ENCODE results near the gene SYT6. TPM values are rescaled to one million over a fixed set of nuclear protein-coding genes. Genes with fewer than 3 reads are reported as not detected.

SYT6 gene
- total and polyA plus RNA-seq, 4 donors = 0.01 to 4.2 TPM; not detected in 2

- H3K9me3 ChIP-seq (ENCODE audit: control insufficient read depth in 4 of 4, insufficient read depth in 3 of 4, low read length in 3 of 4) = no peaks in the 10 kb centered on the region
- 89 to 93% methylated on average over 4 of the region's 4 CpGs for WGBS, 2 donors
- no peak for ATAC-seq (ENCODE audit: insufficient read depth, low FRiP score)
These were observed 54.4 kb downstream of the SYT6 start for GRCh38 chr1:114099268-114099667.

GRCh38 chr1:114097109-114097508, 56.6 kb downstream of the SYT6 start:
- Histone ChIP-seq H3K4me3 (no peak overlapping the region), H3K27ac (ENCODE audit: low read depth in 1 of 2, low read length in 1 of 2) (no peak overlapping the region), H3K36me3 (ENCODE audit: control insufficient read depth in 4 of 4, insufficient read depth in 4 of 4, low read length in 4 of 4) (peaks cover 0 to 6% (median 1%) of the 10 kb centered on the region in 4 donors), H3K4me1 (ENCODE audit: control insufficient read depth in 5 of 5, insufficient read depth in 5 of 5, low read length in 5 of 5) (peaks cover 0 to 33% (median 14%) of the 10 kb centered on the region in 5 donors), H3K27me3 (ENCODE audit: control insufficient read depth in 3 of 3, insufficient read depth in 3 of 3, low read length in 2 of 3) (no peaks in the 10 kb centered on the region), H3K9me3 (ENCODE audit: control insufficient read depth in 4 of 4, insufficient read depth in 3 of 4, low read length in 3 of 4) (no peaks in the 10 kb centered on the region), H3K9ac (ENCODE audit: insufficient read depth in 1 of 2, low read length in 2 of 2) (no peak overlapping the region)
- ATAC-seq (ENCODE audit: insufficient read depth, low FRiP score) (no peak), DNase-seq (no peak)
- 90 to 93% methylated on average over 3 of the region's 3 CpGs for WGBS, 2 donors
- no peak for TF ChIP-seq CTCF (IDR thresholded peaks at IDR 0.05; ENCODE audit: control extremely low read depth, extremely low read depth)

More at GRCh38 chr1:114099268-114099667, 54.4 kb downstream of the SYT6 start:
- no peak overlapping the region for H3K27ac ChIP-seq (ENCODE audit: low read depth in 1 of 2, low read length in 1 of 2)
- no peak for TF ChIP-seq CTCF (IDR thresholded peaks at IDR 0.05; ENCODE audit: control extremely low read depth, extremely low read depth)
- no peak for DNase-seq
- H3K4me3 ChIP-seq = no peak overlapping the region
- H3K27me3 ChIP-seq (ENCODE audit: control insufficient read depth in 3 of 3, insufficient read depth in 3 of 3, low read length in 2 of 3) = no peaks in the 10 kb centered on the region
- H3K4me1 ChIP-seq (ENCODE audit: control insufficient read depth in 5 of 5, insufficient read depth in 5 of 5, low read length in 5 of 5) = peaks cover 0 to 12% (median 3%) of the 10 kb centered on the region in 5 donors
- no peak overlapping the region for H3K9ac ChIP-seq (ENCODE audit: insufficient read depth in 1 of 2, low read length in 2 of 2)
- peaks cover 0 to 16% (median 8%) of the 10 kb centered on the region in 4 donors for H3K36me3 ChIP-seq (ENCODE audit: control insufficient read depth in 4 of 4, insufficient read depth in 4 of 4, low read length in 4 of 4)

GRCh38 chr1:114094675-114095074, 59.0 kb downstream of the SYT6 start:
- no peaks in the 10 kb centered on the region for H3K9me3 ChIP-seq (ENCODE audit: control insufficient read depth in 4 of 4, insufficient read depth in 3 of 4, low read length in 3 of 4)
- peaks cover 0 to 6% (median 1%) of the 10 kb centered on the region in 4 donors for H3K36me3 ChIP-seq (ENCODE audit: control insufficient read depth in 4 of 4, insufficient read depth in 4 of 4, low read length in 4 of 4)
- no peaks in the 10 kb centered on the region for H3K27me3 ChIP-seq (ENCODE audit: control insufficient read depth in 3 of 3, insufficient read depth in 3 of 3, low read length in 2 of 3)
- no peak overlapping the region for H3K27ac ChIP-seq (ENCODE audit: low read depth in 1 of 2, low read length in 1 of 2)
- peak in 1 of 3 donors; percentile 10 for DNase-seq
- H3K4me1 ChIP-seq (ENCODE audit: control insufficient read depth in 5 of 5, insufficient read depth in 5 of 5, low read length in 5 of 5) = peaks cover 0 to 56% (median 15%) of the 10 kb centered on the region in 5 donors
- 81 to 86% methylated on average over 9 of the region's 9 CpGs for WGBS, 2 donors
- no peak for TF ChIP-seq CTCF (IDR thresholded peaks at IDR 0.05; ENCODE audit: control extremely low read depth, extremely low read depth)
- H3K4me3 ChIP-seq = no peak overlapping the region
- ATAC-seq (ENCODE audit: insufficient read depth, low FRiP score) = no peak
- no peak overlapping the region for H3K9ac ChIP-seq (ENCODE audit: insufficient read depth in 1 of 2, low read length in 2 of 2)

GRCh38 chr1:114094363-114094634, 59.4 kb downstream of the SYT6 start:
- Histone ChIP-seq H3K27ac (ENCODE audit: low read depth in 1 of 2, low read length in 1 of 2) (no peak overlapping the region), H3K36me3 (ENCODE audit: control insufficient read depth in 4 of 4, insufficient read depth in 4 of 4, low read length in 4 of 4) (peaks cover 0 to 6% (median 1%) of the 10 kb centered on the region in 4 donors), H3K27me3 (ENCODE audit: control insufficient read depth in 3 of 3, insufficient read depth in 3 of 3, low read length in 2 of 3) (no peaks in the 10 kb centered on the region), H3K9me3 (ENCODE audit: control insufficient read depth in 4 of 4, insufficient read depth in 3 of 4, low read length in 3 of 4) (no peaks in the 10 kb centered on the region), H3K4me3 (no peak overlapping the region), H3K9ac (ENCODE audit: insufficient read depth in 1 of 2, low read length in 2 of 2) (no peak overlapping the region), H3K4me1 (ENCODE audit: control insufficient read depth in 5 of 5, insufficient read depth in 5 of 5, low read length in 5 of 5) (peaks cover 0 to 60% (median 17%) of the 10 kb centered on the region in 5 donors)
- DNase-seq (peak in 2 of 3 donors; percentile 59 to 60), ATAC-seq (ENCODE audit: insufficient read depth, low FRiP score) (no peak)
- WGBS, 2 donors = 77 to 92% methylated on average over 4 of the region's 4 CpGs
- TF ChIP-seq CTCF (IDR thresholded peaks at IDR 0.05; ENCODE audit: control extremely low read depth, extremely low read depth) = no peak
